Caco-2 (cell line): ENCODE measurements around the gene ATP9B. TPM values are rescaled to one million over a fixed set of nuclear protein-coding genes. Genes with fewer than 3 reads are reported as not detected.

Experiments used
- BruUV-seq: library from RNA; stranded (reverse); fragments of 400-500 nt; replicated peaks from 2 replicates; lab custom pipeline; 2021; lab: Mats Ljungman, UMichigan
- CTCF ChIA-PET: fragments of 300-600 bp; sonication (Branson Sonifier 250); formaldehyde crosslinking; loops from one replicate; lab custom pipeline; 2022; ENCODE audit warnings: antibody characterized with exemption; lab: Charles Lee
- POLR2A ChIA-PET: fragments of 300-600 bp; sonication (Branson Sonifier 250); formaldehyde crosslinking; loops from one replicate; lab custom pipeline; 2022; ENCODE audit warnings: antibody characterized with exemption; lab: Charles Lee
- DNase-seq, 2 experiments: peaks; one replicate each; pipeline versions ENCODE4 v3.0.0 to v3.0.0-alpha.2; 2020 to 2022
- H3K27me3 ChIP-seq: replicated peaks from 2 replicates; pipeline ENCODE4 v1.6.0; 2011; ENCODE audit warnings: low read length; ENCODE audit not compliant: control insufficient read depth, insufficient read depth
- H3K36me3 ChIP-seq: 2 replicates; pipeline ENCODE4 v1.5.1; 2011; ENCODE audit warnings: low read length; ENCODE audit not compliant: control insufficient read depth, insufficient read depth
- H3K4me1 ChIP-seq: fragments of 250-450 bp; sonication (Bioruptor Pico); 2 replicates; pipeline ENCODE4 v1.5.1; 2020; ENCODE audit warnings: mild to moderate bottlenecking
- H3K4me3 ChIP-seq: 2 replicates; pipeline ENCODE4 v1.5.1; 2011; ENCODE audit warnings: low read depth, mild to moderate bottlenecking, control low read depth, low read length
- H3K9me3 ChIP-seq: fragments of 250-450 bp; sonication (Bioruptor Pico); 2 replicates; pipeline ENCODE4 v1.5.1; 2020; ENCODE audit warnings: mild to moderate bottlenecking, moderate library complexity
- H3K27ac Mint-ChIP-seq: one replicate; pipeline ENCODE4 v1.8.0; 2022; ENCODE audit warnings: mixed read lengths; ENCODE audit not compliant: unreplicated experiment
- H3K27me3 Mint-ChIP-seq: one replicate; pipeline ENCODE4 v1.8.0; 2022; ENCODE audit warnings: mixed read lengths; ENCODE audit not compliant: insufficient read depth, unreplicated experiment
- H3K36me3 Mint-ChIP-seq: one replicate; pipeline ENCODE4 v1.8.0; 2022; ENCODE audit warnings: mild to moderate bottlenecking, mixed read lengths; ENCODE audit not compliant: insufficient read depth, unreplicated experiment
- H3K4me1 Mint-ChIP-seq: one replicate; pipeline ENCODE4 v1.8.0; 2022; ENCODE audit warnings: low read depth, mixed read lengths; ENCODE audit not compliant: unreplicated experiment
- H3K4me3 Mint-ChIP-seq: one replicate; pipeline ENCODE4 v1.8.0; 2022; ENCODE audit warnings: mild to moderate bottlenecking, moderate library complexity, mixed read lengths; ENCODE audit not compliant: unreplicated experiment
- H3K9me3 Mint-ChIP-seq: one replicate; pipeline ENCODE4 v1.8.0; 2022; ENCODE audit warnings: mixed read lengths; ENCODE audit not compliant: unreplicated experiment
- intact Hi-C: fragments of 100-400 bp; cut with micrococcal nuclease; formaldehyde crosslinking; loops from one replicate; pipeline ENCODE4 v1.10.0; 2022; ENCODE audit not compliant: unreplicated experiment
- total RNA-seq: library from RNA; stranded (reverse); gene quantifications from 2 replicates; pipeline ENCODE4 v1.2.3, GENCODE V29; 2022
- TF ChIP-seq, protein P1 (sequence below), 2 experiments: fragments of 200-600 bp in 1 of 2; IDR thresholded peaks; 1 replicate in 1 of 2; 2 replicates in 1 of 2; pipeline versions ENCODE4 v1.5.1 to v1.8.0; 2011 to 2022; ENCODE audit warnings: antibody characterized with exemption in 1 of 2, control low read depth in 1 of 2, inconsistent platforms in 1 of 2, low read depth in 1 of 2, low read length in 1 of 2, mild to moderate bottlenecking in 1 of 2, moderate library complexity in 1 of 2; ENCODE audit not compliant: insufficient read depth in 1 of 2, severe bottlenecking in 1 of 2, unreplicated experiment in 1 of 2

ATP9B gene
- total RNA-seq, 1 experiment from 2014 or later, result 15.8 TPM

- no peak overlapping the region for H3K27ac Mint-ChIP-seq
- intact Hi-C loops, result no loop called here
- ChIA-PET CTCF (no interaction called here), POLR2A (no interaction called here)
- no TSS peak for BruUV-seq
- no peak for DNase-seq
- H3K4me1 Mint-ChIP-seq, result no peaks in the 10 kb centered on the region
- H3K36me3 Mint-ChIP-seq, result peaks cover 4% of the 10 kb centered on the region
- Histone ChIP-seq H3K36me3 (no peaks in the 10 kb centered on the region), H3K4me1 (peaks cover 2% of the 10 kb centered on the region; the same call in 1 of the 2 replicates), H3K4me3 (no peak overlapping the region), H3K9me3 (no peaks in the 10 kb centered on the region), H3K27me3 (no peaks in the 10 kb centered on the region)
- TF ChIP-seq, protein P1, sequence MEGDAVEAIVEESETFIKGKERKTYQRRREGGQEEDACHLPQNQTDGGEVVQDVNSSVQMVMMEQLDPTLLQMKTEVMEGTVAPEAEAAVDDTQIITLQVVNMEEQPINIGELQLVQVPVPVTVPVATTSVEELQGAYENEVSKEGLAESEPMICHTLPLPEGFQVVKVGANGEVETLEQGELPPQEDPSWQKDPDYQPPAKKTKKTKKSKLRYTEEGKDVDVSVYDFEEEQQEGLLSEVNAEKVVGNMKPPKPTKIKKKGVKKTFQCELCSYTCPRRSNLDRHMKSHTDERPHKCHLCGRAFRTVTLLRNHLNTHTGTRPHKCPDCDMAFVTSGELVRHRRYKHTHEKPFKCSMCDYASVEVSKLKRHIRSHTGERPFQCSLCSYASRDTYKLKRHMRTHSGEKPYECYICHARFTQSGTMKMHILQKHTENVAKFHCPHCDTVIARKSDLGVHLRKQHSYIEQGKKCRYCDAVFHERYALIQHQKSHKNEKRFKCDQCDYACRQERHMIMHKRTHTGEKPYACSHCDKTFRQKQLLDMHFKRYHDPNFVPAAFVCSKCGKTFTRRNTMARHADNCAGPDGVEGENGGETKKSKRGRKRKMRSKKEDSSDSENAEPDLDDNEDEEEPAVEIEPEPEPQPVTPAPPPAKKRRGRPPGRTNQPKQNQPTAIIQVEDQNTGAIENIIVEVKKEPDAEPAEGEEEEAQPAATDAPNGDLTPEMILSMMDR (IDR thresholded peaks at IDR 0.05; ENCODE audit: insufficient read depth in 1 of 2, low read depth in 1 of 2, low read length in 1 of 2, severe bottlenecking in 1 of 2, unreplicated experiment in 1 of 2), result no peak
- H3K4me3 Mint-ChIP-seq, result no peak overlapping the region
- no peaks in the 10 kb centered on the region for H3K27me3 Mint-ChIP-seq
- H3K9me3 Mint-ChIP-seq, result no peaks in the 10 kb centered on the region
These were observed 270.1 kb downstream of the ATP9B start for GRCh38 chr18:79339094-79339908.

DNA sequence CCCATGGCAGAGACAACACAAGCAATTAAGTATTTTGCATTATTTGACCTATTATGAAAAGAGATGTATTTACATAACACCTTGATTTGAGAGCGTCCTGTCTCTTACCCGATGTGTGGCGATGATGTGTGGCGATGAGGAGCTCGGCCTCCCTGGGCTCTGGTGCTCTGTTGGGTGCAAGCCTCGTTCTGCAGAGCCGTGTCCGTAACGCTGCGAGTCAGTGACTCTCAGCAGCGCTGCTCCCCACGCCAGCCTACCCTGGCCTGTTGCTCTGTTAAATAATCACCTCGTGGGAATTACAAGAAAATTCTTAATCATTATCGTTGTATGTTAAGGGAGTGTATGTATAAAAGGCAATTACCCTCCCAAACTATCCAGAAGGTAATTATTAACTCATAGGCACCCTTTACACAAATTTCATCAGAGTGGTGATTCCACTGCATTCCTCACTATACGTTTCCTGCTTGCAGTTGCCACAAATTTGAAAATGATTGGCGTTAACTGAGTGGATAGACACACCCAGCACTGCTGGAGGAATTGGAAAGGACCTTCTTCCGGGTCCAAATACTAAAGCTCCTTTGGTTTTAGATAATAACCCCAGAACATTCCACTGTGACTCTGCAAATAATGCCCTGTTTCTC lies 274.5 kb downstream of the ATP9B start:
- intact Hi-C loops, result no loop called here
- no TSS peak for BruUV-seq
- Histone ChIP-seq H3K9me3 (no peaks in the 10 kb centered on the region), H3K36me3 (peaks cover 4% of the 10 kb centered on the region), H3K4me3 (peak overlapping the region; percentile 22), H3K4me1 (peaks cover 4% of the 10 kb centered on the region; the same call in 1 of the 2 replicates), H3K27me3 (no peaks in the 10 kb centered on the region)
- Mint-ChIP-seq H3K36me3 (peaks cover 8% of the 10 kb centered on the region), H3K4me1 (no peaks in the 10 kb centered on the region), H3K4me3 (peak overlapping the region; percentile 64), H3K27me3 (no peaks in the 10 kb centered on the region), H3K27ac (peak overlapping the region; percentile 53), H3K9me3 (no peaks in the 10 kb centered on the region)
- TF ChIP-seq, protein P1 (IDR thresholded peaks at IDR 0.05; ENCODE audit: insufficient read depth in 1 of 2, low read depth in 1 of 2, low read length in 1 of 2, severe bottlenecking in 1 of 2, unreplicated experiment in 1 of 2), result no peak
- DNase-seq, result peak in 1 of 2 experiments; percentile 30
- ChIA-PET CTCF (no interaction called here), POLR2A (no interaction called here)

DNA sequence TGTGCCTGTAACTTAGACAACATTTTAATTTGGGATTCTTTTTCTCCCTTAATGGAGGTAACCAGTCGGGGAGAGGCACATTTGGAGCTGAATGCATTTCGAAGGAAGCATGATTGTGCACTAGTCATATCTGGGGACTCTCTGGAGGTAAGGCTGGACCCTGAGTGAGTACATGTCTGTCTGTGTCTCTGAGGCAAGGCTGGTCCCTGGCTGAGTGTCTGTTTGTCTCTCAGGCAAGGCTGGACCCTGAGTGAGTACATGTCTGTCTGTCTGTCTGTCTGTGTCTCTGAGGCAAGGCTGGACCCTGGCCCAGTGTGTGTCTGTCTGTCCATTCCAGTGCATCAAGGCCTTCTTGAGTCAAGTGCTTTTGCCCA lies 275.0 kb downstream of the ATP9B start:
- Mint-ChIP-seq H3K36me3 (peaks cover 8% of the 10 kb centered on the region), H3K27ac (peak overlapping the region; percentile 53), H3K27me3 (no peaks in the 10 kb centered on the region), H3K4me3 (no peak overlapping the region), H3K4me1 (no peaks in the 10 kb centered on the region), H3K9me3 (no peaks in the 10 kb centered on the region)
- no peak overlapping the region for H3K4me3 ChIP-seq
- ChIA-PET POLR2A (no interaction called here), CTCF (no interaction called here)
- no peaks in the 10 kb centered on the region for H3K27me3 ChIP-seq
- no peaks in the 10 kb centered on the region for H3K9me3 ChIP-seq
- peaks cover 4% of the 10 kb centered on the region; the same call in 1 of the 2 replicates for H3K4me1 ChIP-seq
- TF ChIP-seq, protein P1 (IDR thresholded peaks at IDR 0.05; ENCODE audit: insufficient read depth in 1 of 2, low read depth in 1 of 2, low read length in 1 of 2, severe bottlenecking in 1 of 2, unreplicated experiment in 1 of 2), result no peak
- intact Hi-C loops, result no loop called here
- DNase-seq, result no peak
- H3K36me3 ChIP-seq, result peaks cover 4% of the 10 kb centered on the region
- BruUV-seq, result no TSS peak
